GM10266 (cell line): ENCODE results near the gene MARK3.

Experiments used
- DNase-seq: peaks from one replicate; pipeline ENCODE4 v3.0.0; 2012; ENCODE audit errors: extremely low spot score
- CTCF ChIP-seq: IDR thresholded peaks from 2 replicates; pipeline ENCODE4 v1.5.1; 2012; ENCODE audit warnings: mild to moderate bottlenecking, low read depth; ENCODE audit not compliant: control insufficient read depth, insufficient read depth; ENCODE audit errors: missing control alignments

The MARK3 gene

GRCh38 chr14:103537175-103537990 is 152.2 kb downstream of the MARK3 start:
- no peak for TF ChIP-seq CTCF
- no peak for DNase-seq

GRCh38 chr14:103538291-103539055 is 153.3 kb downstream of the MARK3 start:
- TF ChIP-seq CTCF: no peak
- no peak for DNase-seq

DNA sequence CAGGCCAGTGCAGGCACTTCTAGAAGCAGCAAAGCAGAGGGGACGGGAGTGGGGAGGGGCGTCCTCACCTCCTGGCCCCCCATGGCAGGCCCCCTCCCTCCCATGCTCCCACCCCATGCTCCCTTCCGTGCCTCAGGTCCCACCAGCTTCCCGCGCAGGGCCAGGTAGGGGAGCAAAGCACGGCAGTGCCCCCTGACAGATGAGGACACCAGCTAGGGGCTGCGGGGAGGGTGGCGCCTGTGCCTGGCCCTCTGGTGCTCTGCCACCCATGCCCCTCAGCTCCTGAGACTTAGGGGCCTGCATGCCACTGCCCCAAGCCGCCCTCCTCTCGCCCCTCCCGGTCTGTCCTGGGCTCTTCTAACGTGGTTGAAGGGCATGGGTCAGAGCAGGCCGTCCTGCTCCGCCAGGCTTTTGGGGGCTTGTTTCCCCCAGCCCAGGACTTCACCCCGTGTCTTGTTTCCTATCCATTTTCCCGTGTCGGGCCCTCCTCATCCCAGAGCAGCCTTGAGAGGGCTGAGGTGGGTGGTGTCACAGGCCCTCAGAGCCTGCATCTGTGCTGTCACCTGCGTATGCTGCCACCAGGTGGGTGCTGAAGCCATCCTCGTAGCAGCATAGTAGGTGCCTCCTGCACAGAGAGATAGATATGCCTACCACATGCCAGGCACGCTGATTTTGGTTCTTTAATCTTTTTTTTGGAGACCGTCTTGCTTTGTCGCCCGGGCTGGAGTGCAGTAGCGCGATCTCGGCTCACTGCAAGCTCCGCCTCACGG is 154.0 kb downstream of the MARK3 start:
- TF ChIP-seq CTCF: no peak
- no peak for DNase-seq

DNA sequence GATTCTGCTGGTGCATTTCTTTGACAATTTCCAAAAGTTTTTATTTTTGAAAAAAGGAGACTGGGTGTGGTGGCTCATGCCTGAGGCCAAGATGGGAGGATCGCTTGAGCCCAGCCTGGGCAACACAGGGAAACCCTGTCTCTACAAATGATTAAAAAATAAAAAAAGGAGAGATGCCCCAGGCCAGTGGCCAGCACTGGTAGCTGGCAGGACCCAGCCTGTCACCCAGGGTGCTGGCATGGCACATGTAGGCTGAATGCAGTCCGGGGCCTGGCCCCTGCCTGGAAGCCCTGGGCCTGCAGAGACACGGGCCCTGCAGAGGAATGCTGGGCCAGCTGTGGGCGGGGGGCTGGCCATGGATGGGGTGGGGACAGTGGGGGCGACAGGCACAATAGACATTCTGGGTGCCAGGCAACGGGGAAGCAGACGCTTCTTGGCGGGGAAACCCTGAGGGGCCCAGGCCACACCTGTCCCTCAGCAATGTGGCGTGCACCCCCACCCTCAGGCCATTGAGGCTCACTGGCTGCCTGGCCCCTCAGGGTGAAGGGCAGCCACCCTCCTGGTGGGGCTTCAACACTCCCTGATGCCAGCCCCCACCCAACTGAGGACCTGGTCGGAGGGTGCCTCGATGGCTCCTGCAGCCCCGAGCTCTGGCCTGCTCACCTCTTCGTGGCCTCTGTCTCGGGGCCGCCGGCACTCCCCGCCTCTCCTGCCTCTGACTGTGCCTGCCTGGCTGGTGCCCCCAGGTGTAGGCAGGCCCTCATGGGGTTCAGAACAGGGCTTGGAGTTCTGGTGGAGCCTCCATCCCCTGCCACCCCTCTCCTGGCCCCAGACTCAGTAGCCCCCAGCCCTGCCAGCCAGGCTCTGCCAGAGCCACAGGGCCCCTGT is 155.8 kb downstream of the MARK3 start:
- no peak for TF ChIP-seq CTCF
- DNase-seq: no peak

GRCh38 chr14:103541709-103542604 is 156.7 kb downstream of the MARK3 start:
- TF ChIP-seq CTCF: no peak
- DNase-seq: no peak
